ENCODE data around the gene NFATC1. TPM values are rescaled to one million over a fixed set of nuclear protein-coding genes. Genes with fewer than 3 reads are reported as not detected.
A peak's percentile ranks its signal among the peaks of the same experiment; 100 is the strongest.

Gene NFATC1
- total RNA-seq, 1 donor from 2014 or later = 7.1 TPM

DNA sequence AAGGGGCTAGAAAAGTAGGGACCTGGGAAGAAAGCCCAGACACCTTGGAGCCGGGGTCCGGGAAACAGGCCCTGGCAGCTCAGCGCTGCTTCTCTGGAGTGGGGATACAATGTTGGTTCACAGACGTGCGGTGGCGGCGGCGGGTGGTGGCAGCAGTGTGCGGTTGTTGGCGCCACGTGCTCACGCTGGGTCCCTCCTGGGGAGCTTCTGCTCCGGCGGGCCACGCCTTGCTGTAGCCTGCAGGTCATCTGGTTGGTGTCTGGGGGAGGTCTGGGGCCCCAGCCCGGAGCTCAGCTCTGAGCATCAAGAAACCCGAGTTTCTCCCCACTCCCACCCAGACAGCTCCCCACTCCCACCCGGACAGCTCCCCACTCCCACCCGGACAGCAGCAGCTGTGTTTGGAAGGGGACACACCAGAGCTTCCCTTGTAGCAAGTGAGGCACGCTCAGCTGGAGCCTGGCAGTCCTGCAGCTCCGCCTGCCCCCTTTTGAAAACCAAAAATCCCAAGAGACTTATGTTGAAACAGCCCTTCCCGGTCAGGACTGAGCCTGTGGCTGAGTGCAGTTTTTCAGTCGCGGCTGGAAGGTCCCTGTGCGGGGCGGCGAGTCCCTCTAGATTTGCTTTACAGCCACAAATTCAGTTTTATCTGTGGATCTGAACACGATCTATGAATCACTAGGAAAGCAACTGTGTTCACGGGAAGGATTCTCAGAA lies 46.9 kb downstream of the NFATC1 start:
- TF ChIP-seq, protein P1, sequence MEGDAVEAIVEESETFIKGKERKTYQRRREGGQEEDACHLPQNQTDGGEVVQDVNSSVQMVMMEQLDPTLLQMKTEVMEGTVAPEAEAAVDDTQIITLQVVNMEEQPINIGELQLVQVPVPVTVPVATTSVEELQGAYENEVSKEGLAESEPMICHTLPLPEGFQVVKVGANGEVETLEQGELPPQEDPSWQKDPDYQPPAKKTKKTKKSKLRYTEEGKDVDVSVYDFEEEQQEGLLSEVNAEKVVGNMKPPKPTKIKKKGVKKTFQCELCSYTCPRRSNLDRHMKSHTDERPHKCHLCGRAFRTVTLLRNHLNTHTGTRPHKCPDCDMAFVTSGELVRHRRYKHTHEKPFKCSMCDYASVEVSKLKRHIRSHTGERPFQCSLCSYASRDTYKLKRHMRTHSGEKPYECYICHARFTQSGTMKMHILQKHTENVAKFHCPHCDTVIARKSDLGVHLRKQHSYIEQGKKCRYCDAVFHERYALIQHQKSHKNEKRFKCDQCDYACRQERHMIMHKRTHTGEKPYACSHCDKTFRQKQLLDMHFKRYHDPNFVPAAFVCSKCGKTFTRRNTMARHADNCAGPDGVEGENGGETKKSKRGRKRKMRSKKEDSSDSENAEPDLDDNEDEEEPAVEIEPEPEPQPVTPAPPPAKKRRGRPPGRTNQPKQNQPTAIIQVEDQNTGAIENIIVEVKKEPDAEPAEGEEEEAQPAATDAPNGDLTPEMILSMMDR (IDR thresholded peaks at IDR 0.05) = no peak
- H3K4me3 Mint-ChIP-seq (ENCODE audit: unreplicated experiment) = no peak overlapping the region
- H3K9me3 Mint-ChIP-seq (ENCODE audit: low read depth) = no peaks in the 10 kb centered on the region
- peaks cover 32% of the 10 kb centered on the region for H3K4me1 Mint-ChIP-seq (ENCODE audit: low read depth)
- no peak for DNase-seq (ENCODE audit: low spot score)
- H3K27ac Mint-ChIP-seq (ENCODE audit: unreplicated experiment) = peak overlapping the region; percentile 45
- H3K36me3 Mint-ChIP-seq (ENCODE audit: low read depth) = peaks cover 1% of the 10 kb centered on the region
- no peaks in the 10 kb centered on the region for H3K27me3 Mint-ChIP-seq (ENCODE audit: low read depth)

DNA sequence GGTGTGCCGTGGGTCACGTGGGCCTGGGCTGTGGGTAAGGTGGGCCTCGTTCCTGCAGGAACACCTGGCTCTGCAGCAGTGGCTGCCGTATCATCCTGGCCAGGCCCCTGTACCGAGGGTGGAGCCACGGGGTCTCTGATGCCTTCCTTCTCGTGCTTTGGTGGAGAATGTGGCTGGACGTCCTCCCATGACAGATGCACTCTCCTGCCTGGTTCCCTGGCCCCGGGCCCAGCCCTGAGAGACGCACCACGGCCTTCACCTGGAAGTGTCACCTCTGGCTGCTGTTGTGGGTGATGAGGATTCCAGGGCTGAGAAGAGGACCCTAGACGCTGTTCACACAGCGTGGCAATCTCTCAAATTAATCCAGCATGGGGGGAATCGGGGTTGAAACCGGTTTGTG lies 49.5 kb downstream of the NFATC1 start:
- TF ChIP-seq, protein P1 (IDR thresholded peaks at IDR 0.05) = no peak
- Mint-ChIP-seq H3K27ac (ENCODE audit: unreplicated experiment) (no peak overlapping the region), H3K36me3 (ENCODE audit: low read depth) (peaks cover 5% of the 10 kb centered on the region), H3K9me3 (ENCODE audit: low read depth) (no peaks in the 10 kb centered on the region), H3K27me3 (ENCODE audit: low read depth) (no peaks in the 10 kb centered on the region), H3K4me1 (ENCODE audit: low read depth) (peaks cover 33% of the 10 kb centered on the region), H3K4me3 (ENCODE audit: unreplicated experiment) (no peak overlapping the region)
- no peak for DNase-seq (ENCODE audit: low spot score)

DNA sequence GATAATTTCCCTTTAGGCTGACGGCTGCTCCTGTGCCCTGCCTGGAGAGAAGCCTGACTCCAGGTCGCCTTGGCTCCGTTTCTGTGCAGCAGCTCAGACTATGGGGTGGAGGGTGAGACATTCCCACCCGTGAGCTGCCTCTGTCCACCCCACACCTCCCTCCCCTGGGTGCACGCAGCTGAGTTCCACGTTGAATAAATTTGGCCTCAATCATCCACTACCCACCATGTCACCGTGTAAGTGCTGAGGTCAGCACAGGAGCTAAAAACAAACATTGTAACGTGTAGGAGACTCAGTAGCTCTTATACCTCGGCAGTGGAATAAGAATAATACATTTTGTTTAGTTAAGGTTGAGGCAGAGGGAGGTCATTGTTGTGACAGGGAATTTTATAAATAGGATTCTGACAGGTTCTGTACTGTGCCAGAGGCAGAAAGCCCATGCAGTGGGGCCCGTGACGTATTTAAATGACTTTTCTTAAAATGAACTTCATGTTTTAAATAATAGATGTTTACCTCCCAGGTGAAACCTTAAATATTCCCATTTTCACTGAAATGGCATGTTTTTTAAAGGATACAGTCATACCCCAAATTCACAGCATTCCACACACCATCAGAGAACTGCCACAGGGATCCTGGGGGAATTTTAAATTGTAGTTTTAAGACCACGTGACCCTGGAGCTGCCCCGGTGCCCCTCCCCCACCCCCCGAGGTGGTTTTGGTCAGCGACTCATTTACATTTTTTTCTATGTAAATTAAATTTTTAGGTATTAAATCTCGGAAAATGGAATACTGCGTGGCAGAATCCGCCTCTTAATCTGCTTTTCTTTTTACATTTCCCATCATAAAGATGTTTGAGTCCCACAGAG lies 50.2 kb downstream of the NFATC1 start:
- TF ChIP-seq, protein P1 (IDR thresholded peaks at IDR 0.05) = no peak
- Mint-ChIP-seq H3K27me3 (ENCODE audit: low read depth) (no peaks in the 10 kb centered on the region), H3K4me1 (ENCODE audit: low read depth) (peaks cover 33% of the 10 kb centered on the region), H3K4me3 (ENCODE audit: unreplicated experiment) (no peak overlapping the region), H3K27ac (ENCODE audit: unreplicated experiment) (peak overlapping the region; percentile 45), H3K36me3 (ENCODE audit: low read depth) (peaks cover 4% of the 10 kb centered on the region), H3K9me3 (ENCODE audit: low read depth) (no peaks in the 10 kb centered on the region)
- DNase-seq (ENCODE audit: low spot score) = no peak

DNA sequence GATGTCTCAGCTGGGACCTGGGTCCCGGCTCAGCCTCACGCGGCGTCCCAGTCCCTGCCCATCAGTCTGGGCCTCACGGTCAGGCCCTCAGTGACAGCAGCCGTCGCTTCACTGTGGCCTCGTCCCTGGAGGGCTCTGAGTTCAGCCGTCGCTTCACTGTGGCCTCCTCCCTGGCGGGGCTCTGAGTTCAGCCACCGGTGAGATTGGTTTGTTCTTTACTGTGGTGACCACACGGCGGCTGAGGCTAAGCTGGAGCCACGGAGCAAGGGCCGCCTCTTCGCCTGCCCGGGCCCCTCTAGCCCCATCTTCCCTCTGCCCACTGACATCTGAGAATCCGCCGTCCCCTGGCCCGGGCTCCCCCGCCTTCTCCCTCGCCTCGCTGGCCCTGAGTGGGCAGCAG lies 51.2 kb downstream of the NFATC1 start:
- DNase-seq (ENCODE audit: low spot score) = no peak
- no peaks in the 10 kb centered on the region for H3K27me3 Mint-ChIP-seq (ENCODE audit: low read depth)
- no peak overlapping the region for H3K4me3 Mint-ChIP-seq (ENCODE audit: unreplicated experiment)
- H3K27ac Mint-ChIP-seq (ENCODE audit: unreplicated experiment) = no peak overlapping the region
- H3K36me3 Mint-ChIP-seq (ENCODE audit: low read depth) = peaks cover 7% of the 10 kb centered on the region
- TF ChIP-seq, protein P1 (IDR thresholded peaks at IDR 0.05) = no peak
- H3K4me1 Mint-ChIP-seq (ENCODE audit: low read depth) = peaks cover 33% of the 10 kb centered on the region
- no peaks in the 10 kb centered on the region for H3K9me3 Mint-ChIP-seq (ENCODE audit: low read depth)

DNA sequence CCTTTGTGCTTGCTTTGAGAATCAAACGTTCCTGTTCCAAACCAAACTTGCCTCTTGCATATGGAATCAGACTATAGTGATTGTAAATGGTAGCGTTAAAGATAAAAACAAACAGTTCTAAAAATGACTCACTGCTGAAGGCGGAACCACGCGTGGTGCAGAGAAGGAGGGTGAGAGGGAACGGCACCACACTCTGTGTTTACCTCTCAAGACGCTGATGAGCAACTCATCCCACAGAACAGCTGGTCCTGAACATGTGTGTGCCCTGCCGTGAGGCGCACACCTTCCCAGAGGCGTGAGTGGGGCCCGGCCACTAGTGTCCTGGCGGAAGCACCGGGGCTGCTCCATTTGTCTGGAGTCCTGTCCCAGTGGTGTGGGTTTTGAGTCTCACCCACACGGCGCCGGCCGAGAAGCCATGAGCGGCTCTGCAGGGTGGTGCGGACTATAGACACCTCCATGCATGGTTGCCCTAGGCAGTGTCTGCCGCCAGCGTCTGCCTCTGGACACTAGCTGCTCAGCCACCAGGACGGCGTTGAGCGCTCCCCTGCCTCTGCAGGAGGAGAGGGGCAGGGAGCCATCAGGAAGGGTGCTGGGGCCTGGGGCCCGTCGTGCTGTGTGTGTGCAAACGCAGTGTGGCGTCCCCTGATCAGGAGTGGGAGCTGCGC lies 52.1 kb downstream of the NFATC1 start:
- TF ChIP-seq, protein P1 (IDR thresholded peaks at IDR 0.05) = no peak
- no peak overlapping the region for H3K4me3 Mint-ChIP-seq (ENCODE audit: unreplicated experiment)
- peaks cover 30% of the 10 kb centered on the region for H3K4me1 Mint-ChIP-seq (ENCODE audit: low read depth)
- H3K27me3 Mint-ChIP-seq (ENCODE audit: low read depth) = no peaks in the 10 kb centered on the region
- H3K9me3 Mint-ChIP-seq (ENCODE audit: low read depth) = no peaks in the 10 kb centered on the region
- peaks cover 7% of the 10 kb centered on the region for H3K36me3 Mint-ChIP-seq (ENCODE audit: low read depth)
- no peak overlapping the region for H3K27ac Mint-ChIP-seq (ENCODE audit: unreplicated experiment)
- no peak for DNase-seq (ENCODE audit: low spot score)

All from chondrocyte (in vitro differentiated cells).